WERI-Rb-1 (cell line): Measurements from ENCODE around the gene SLC39A10.

ENCODE experiments used
- DNase-seq: peaks from one replicate; pipeline ENCODE4 v3.0.0-alpha.2; 2020
- H3K27ac ChIP-seq: fragments of 250-450 bp; sonication (Bioruptor Pico); 2 replicates; pipeline ENCODE4 v1.5.1; 2020; ENCODE audit warnings: mild to moderate bottlenecking, moderate library complexity
- H3K27me3 ChIP-seq: fragments of 250-450 bp; sonication (Bioruptor Pico); 2 replicates; pipeline ENCODE4 v1.5.1; 2021; ENCODE audit warnings: mild to moderate bottlenecking, low read depth, moderate library complexity; ENCODE audit not compliant: insufficient read depth, severe bottlenecking
- H3K36me3 ChIP-seq: fragments of 250-450 bp; sonication (Bioruptor Pico); 2 replicates; pipeline ENCODE4 v1.5.1; 2020; ENCODE audit warnings: mild to moderate bottlenecking, moderate library complexity
- H3K4me3 ChIP-seq: 2 replicates; pipeline ENCODE4 v1.5.1; 2011; ENCODE audit warnings: low read depth, mild to moderate bottlenecking, control low read depth, low read length
- H3K9me3 ChIP-seq: fragments of 250-450 bp; sonication (Bioruptor Pico); 2 replicates; pipeline ENCODE4 v1.5.1; 2021; ENCODE audit warnings: mild to moderate bottlenecking, moderate library complexity; ENCODE audit not compliant: severe bottlenecking
- CTCF ChIP-seq: IDR thresholded peaks from 2 replicates; pipeline ENCODE4 v1.5.1; 2011; ENCODE audit warnings: low read depth, mild to moderate bottlenecking, control low read depth, inconsistent platforms, low read length

SLC39A10 gene

GRCh38 chr2:195734931-195735330 lies 77.9 kb downstream of the SLC39A10 start:
- Histone ChIP-seq H3K27ac (no peak overlapping the region), H3K36me3 (peaks cover 18% of the 10 kb centered on the region), H3K27me3 (no peaks in the 10 kb centered on the region), H3K9me3 (no peaks in the 10 kb centered on the region), H3K4me3 (no peak overlapping the region)
- DNase-seq: no peak
- TF ChIP-seq CTCF: no peak

DNA sequence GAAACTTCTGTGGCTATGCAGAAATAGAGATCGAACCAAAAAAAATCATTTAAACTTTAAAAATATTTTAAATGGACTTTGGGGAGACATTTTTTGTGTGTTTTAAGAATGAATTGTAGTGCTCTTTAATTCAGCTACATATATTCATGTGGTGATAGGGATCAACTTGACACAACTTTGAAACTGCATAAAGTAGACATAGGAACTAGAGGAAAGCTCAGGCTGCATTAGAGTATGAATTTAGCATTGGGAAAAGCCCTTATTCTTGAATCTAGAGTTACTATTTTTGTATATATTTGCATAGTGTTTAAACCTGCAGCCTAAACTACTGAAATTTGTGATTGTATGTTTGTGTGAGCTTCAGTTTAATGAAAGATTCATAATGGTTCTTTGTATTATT lies 78.3 kb downstream of the SLC39A10 start:
- Histone ChIP-seq H3K27ac (no peak overlapping the region), H3K4me3 (no peak overlapping the region), H3K27me3 (no peaks in the 10 kb centered on the region), H3K9me3 (no peaks in the 10 kb centered on the region), H3K36me3 (peaks cover 18% of the 10 kb centered on the region)
- no peak for TF ChIP-seq CTCF
- no peak for DNase-seq

DNA sequence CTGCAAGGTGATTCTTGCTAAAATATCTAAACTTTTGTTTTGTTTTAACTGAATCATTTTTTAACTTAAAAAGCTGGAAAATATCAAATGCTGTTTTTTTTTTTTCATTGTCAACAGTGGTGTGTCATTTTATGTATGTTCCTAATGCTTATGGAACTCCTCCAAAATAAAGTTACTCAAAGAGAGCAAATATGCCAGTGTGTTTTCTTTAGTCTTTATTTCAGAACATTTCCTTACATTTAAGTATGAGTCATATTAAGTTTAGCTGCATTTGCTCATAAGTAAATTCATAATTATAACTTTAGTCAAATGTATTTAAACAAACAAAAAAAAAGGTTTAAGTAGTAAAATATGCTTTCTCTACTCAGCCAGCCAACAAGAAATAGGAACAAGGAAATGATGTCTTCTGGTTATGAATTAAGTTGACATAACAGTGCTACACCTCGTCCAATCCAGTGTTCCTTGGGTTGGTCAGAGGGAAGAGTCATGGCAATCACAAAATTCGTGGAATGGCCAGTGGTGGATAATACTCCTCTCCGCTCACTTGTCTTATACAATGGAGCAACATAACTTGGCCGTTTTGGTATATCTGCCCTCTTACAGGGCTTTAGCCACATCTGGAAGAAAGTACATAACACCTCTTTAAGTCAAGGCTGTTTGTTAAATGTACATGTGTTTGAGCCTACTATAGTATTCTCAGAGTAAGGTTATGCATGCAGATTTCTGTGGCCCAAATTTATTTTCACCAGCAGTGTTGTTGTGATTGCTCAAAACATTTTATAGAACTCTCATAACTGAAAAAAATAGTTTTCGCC lies 80.7 kb downstream of the SLC39A10 start:
- no peak overlapping the region for H3K4me3 ChIP-seq
- no peaks in the 10 kb centered on the region for H3K27me3 ChIP-seq
- no peak overlapping the region for H3K27ac ChIP-seq
- peaks cover 4% of the 10 kb centered on the region for H3K36me3 ChIP-seq
- no peak for DNase-seq
- TF ChIP-seq CTCF: no peak
- no peaks in the 10 kb centered on the region for H3K9me3 ChIP-seq

DNA sequence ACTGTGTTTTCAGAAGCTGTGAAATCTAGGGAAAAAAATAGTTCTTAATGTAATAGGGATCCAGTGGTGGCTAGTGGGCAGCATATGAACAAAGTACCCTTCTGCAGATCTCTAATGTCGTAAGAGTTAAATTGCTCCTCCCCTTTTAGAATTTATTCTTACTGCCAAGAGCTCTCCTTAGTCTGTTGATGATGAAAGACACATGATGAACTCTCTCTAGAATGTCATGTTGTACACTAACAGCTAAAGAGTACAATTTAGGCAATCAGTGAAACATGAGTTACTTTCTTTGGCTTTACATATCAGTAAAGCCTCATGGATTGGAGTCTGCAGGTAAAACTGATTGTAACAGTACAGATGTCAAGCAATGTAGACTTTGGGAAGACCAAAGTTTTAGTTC lies 84.2 kb downstream of the SLC39A10 start:
- H3K27me3 ChIP-seq: no peaks in the 10 kb centered on the region
- H3K36me3 ChIP-seq: no peaks in the 10 kb centered on the region; the same call in 1 of the 2 replicates
- no peak for TF ChIP-seq CTCF
- no peak overlapping the region for H3K27ac ChIP-seq
- no peaks in the 10 kb centered on the region for H3K9me3 ChIP-seq
- DNase-seq: no peak
- H3K4me3 ChIP-seq: no peak overlapping the region

DNA sequence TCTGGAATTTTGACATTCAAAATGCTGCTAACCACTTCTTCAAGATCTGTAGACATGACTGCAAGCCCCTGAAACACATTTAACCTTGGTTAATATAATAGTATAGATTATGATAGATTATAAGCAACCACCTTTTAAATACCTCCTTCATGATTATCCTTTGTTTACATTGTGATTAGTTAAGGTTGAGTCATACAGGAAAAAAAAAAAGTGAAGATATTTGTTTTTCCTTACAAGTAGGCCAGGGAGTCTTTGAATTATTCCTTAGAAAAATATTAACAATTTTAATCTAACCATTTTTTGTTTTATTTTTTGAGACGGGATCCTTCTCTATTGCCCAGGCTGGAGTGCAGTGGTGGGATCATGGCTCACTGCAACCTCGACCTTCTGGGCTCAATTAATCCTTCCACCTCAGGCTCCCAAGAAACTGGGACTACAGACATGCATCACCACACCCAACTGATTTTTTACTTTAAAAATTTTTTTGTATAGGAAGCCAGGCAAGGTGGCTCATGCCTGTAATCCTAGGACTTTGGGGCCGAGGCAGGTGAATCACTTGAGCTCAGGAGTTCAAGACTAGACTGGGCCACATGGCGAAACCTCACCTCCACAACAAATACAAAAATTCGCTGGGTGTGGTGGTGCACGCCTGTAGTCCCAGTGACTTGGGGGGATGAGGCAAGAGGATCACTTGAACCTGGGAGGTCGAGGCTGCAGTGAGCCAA lies 99.4 kb downstream of the SLC39A10 start:
- Histone ChIP-seq H3K9me3 (no peaks in the 10 kb centered on the region), H3K4me3 (no peak overlapping the region), H3K36me3 (no peaks in the 10 kb centered on the region), H3K27ac (no peak overlapping the region), H3K27me3 (no peaks in the 10 kb centered on the region)
- TF ChIP-seq CTCF: no peak
- no peak for DNase-seq
